Motor neuron (in vitro differentiated cells): ENCODE measurements around the gene LRRC7. TPM values are rescaled to one million over a fixed set of nuclear protein-coding genes. Genes with fewer than 3 reads are reported as not detected.
A peak's percentile ranks its signal among the peaks of the same experiment; 100 is the strongest.

ENCODE experiments used
- ATAC-seq, 8 experiments: fragments of 200-7000 bp; cut with Tn5 transposase; replicated peaks in 6 of 8; 2 replicates each; pipeline ENCODE4 v1.8.0; 2021; ENCODE audit warnings: mild to moderate bottlenecking in 8 of 8, moderate library complexity in 8 of 8
- H3K27ac ChIP-seq, 2 donors: fragments of 250-450 bp; sonication (Bioruptor Pico); 2 replicates each; pipeline ENCODE4 v1.9.0; 2021; ENCODE audit warnings: antibody characterized with exemption in 2 of 2, mild to moderate bottlenecking in 2 of 2, moderate library complexity in 1 of 2
- H3K4me1 ChIP-seq, 2 donors: fragments of 250-450 bp; sonication (Bioruptor Pico); replicated peaks in 1 of 2; 2 replicates each; pipeline ENCODE4 v1.6.1; 2021; ENCODE audit warnings: antibody characterized with exemption in 2 of 2, mild to moderate bottlenecking in 2 of 2, moderate library complexity in 1 of 2
- H3K4me3 ChIP-seq, 5 donors: fragments of 250-450 bp; sonication (Bioruptor Pico); 2 replicates each; pipeline ENCODE4 v1.9.0; 2021; ENCODE audit warnings: antibody characterized with exemption in 5 of 5, mild to moderate bottlenecking in 5 of 5, moderate library complexity in 4 of 5
- WGBS, 10 experiments: fragments of 450-650 bp; shearing (Covaris generic); methylation state at CpG; one replicate each; pipeline ENCODE4 v1.0.0; 2022; 5-methylcytosine and 5-hydroxymethylcytosine counted together
- in situ Hi-C, 9 experiments: fragments of 400-800 bp; cut with MboI; loops; one replicate each; pipeline ENCODE4 v1.15.0; 2021; ENCODE audit warnings: low sequenced_read_pairs in 9 of 9, low pct_unique_long_range_greater_than_20kb in 2 of 9; ENCODE audit not compliant: unreplicated experiment in 9 of 9
- total RNA-seq, 8 experiments: library from RNA; unstranded; fragments of 300-600 nt; gene quantifications; 2 replicates each; pipeline versions ENCODE4 v1.2.3 to v1.2.4, GENCODE V29; 2022

Gene LRRC7
- total RNA-seq, 8 experiments from 2014 or later = 0.51 to 41.6 (median 20.2) TPM

- Histone ChIP-seq H3K4me1 (no peaks in the 10 kb centered on the region), H3K27ac (no peak overlapping the region), H3K4me3 (no peak overlapping the region)
- peak in 2 of 8 experiments; percentile 33 to 40 for ATAC-seq
- whole genome bisulfite sequencing, 10 experiments = 0 to 38% (median 5%) methylated on average over 1 of the region's 1 CpG; no CpG with 5 or more reads in 4 of the 10 experiments
- in situ Hi-C loops = no loop called here
Measured at GRCh38 chr1:69728206-69728605, 160.5 kb downstream of the LRRC7 start.

GRCh38 chr1:69733061-69733460 is 165.3 kb downstream of the LRRC7 start:
- no peak for ATAC-seq
- H3K4me3 ChIP-seq = no peak overlapping the region
- no peak overlapping the region for H3K27ac ChIP-seq
- H3K4me1 ChIP-seq = no peaks in the 10 kb centered on the region
- in situ Hi-C loops = no loop called here

DNA sequence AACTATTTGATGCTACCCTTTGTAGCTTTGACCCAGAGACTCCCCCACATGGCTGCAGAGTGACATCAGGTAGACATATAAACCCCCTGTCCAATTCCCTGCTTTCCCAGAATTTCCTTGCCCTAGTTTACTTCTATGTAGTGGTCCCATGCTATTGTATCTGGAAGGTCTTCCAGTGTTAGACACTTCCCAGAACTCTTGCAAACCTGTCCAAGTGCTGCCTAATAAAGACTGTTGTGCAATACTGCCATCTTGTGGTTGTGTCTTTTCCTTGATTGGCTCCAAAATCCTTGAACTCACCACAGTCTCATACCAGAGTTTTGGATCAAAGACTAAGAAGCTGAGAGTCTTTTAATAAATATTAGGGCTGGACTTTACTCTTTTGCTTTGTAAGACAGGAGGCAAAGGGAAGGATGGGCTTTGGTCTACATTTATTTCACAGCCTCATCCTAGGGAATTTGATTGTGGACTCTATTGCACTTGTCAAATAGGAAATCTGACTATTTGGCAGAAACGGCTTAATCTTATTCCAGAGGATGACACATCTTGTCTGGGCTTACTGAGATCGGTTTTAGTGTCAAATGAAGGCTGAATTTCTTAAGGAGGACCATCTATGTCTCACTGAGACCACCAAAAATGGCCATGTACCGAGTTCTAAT is 169.9 kb downstream of the LRRC7 start:
- ATAC-seq = peak in 7 of 8 experiments; percentile 38 to 92 (median 55)
- 0 to 92% (median 63%) methylated on average over 1 to 3 of the region's 3 CpGs; no CpG with 5 or more reads in 2 of the 10 experiments for WGBS, 10 experiments
- no peak overlapping the region for H3K27ac ChIP-seq

GRCh38 chr1:69738458-69739250 is 170.9 kb downstream of the LRRC7 start:
- in situ Hi-C loops = no loop called here
- peaks cover 6 to 10% of the 10 kb centered on the region in 2 donors for H3K4me1 ChIP-seq
- no peak for ATAC-seq
- 24 to 68% (median 33%) methylated on average over 2 to 4 of the region's 4 CpGs for WGBS, 10 experiments
- H3K4me3 ChIP-seq = no peak overlapping the region
- no peak overlapping the region for H3K27ac ChIP-seq

More for the DNA sequence above, 169.9 kb downstream of the LRRC7 start:
- Histone ChIP-seq H3K4me3 (no peak overlapping the region), H3K4me1 (peaks cover 3 to 10% of the 10 kb centered on the region in 2 donors)
- in situ Hi-C loops = no loop called here

GRCh38 chr1:69739251-69739605 is 171.5 kb downstream of the LRRC7 start:
- no peak overlapping the region for H3K4me3 ChIP-seq
- peaks cover 6 to 10% of the 10 kb centered on the region in 2 donors for H3K4me1 ChIP-seq
- in situ Hi-C loops = no loop called here
- 63 to 100% (median 88%) methylated on average over 1 of the region's 1 CpG; no CpG with 5 or more reads in 4 of the 10 experiments for WGBS, 10 experiments
- H3K27ac ChIP-seq = no peak overlapping the region
- ATAC-seq = peak in 2 of 8 experiments; percentile 19 to 68

DNA sequence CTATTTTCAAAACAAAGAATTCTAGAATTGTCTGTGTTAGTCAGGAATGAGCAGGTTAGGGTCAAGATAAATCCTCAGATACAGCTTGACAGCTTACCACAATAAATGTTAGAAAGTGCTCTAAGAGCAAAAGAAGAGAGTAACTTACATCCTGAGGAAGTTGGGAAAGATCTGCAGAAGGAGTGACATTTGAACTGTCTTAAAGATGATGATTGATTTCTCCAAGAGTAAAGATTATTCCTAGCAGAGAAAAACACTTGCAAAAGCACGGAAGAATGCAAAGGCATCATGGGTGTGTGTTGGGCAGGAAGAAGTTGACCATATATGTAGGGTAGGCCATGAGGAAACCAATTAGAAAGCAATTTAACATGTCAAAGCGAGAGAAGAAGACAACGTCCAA is 175.4 kb downstream of the LRRC7 start:
- no peak for ATAC-seq
- in situ Hi-C loops = no loop called here
- 41 to 92% (median 63%) methylated on average over 3 of the region's 3 CpGs for WGBS, 10 experiments
- Histone ChIP-seq H3K4me3 (no peak overlapping the region), H3K4me1 (peaks cover 6 to 14% of the 10 kb centered on the region in 2 donors), H3K27ac (no peak overlapping the region)

DNA sequence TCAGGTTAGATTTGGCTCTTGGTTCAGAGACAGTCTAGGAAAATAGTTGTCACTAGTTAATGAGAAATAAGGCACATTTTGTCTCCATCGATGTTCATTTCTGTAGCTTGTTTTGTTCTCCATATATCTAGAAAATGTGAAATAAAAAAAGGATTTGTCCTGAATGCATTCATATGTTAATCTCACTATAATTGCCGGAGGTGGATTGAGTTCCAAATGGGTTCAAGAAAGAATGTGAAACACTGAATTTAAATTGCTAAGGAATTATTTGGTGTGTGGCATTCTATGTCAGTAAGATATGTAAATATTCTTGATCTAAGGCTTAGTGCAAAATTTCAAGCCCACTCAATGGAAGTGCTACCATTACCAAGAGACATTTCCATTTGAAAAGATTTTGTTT is 176.7 kb downstream of the LRRC7 start:
- Histone ChIP-seq H3K4me3 (no peak overlapping the region), H3K27ac (no peak overlapping the region), H3K4me1 (peaks cover 3 to 5% of the 10 kb centered on the region in 2 donors)
- WGBS, 10 experiments = 0 to 92% (median 51%) methylated on average over 1 to 2 of the region's 2 CpGs; no CpG with 5 or more reads in 2 of the 10 experiments
- in situ Hi-C loops = no loop called here
- ATAC-seq = no peak

GRCh38 chr1:69747207-69747606 is 179.5 kb downstream of the LRRC7 start:
- 25 to 100% (median 65%) methylated on average over 1 to 2 of the region's 2 CpGs; no CpG with 5 or more reads in 2 of the 10 experiments for WGBS, 10 experiments
- peaks cover 3 to 4% of the 10 kb centered on the region in 2 donors for H3K4me1 ChIP-seq
- peak in 3 of 8 experiments; percentile 83 to 92 (median 86) for ATAC-seq
- H3K4me3 ChIP-seq = no peak overlapping the region
- no peak overlapping the region for H3K27ac ChIP-seq
- in situ Hi-C loops = no loop called here

DNA sequence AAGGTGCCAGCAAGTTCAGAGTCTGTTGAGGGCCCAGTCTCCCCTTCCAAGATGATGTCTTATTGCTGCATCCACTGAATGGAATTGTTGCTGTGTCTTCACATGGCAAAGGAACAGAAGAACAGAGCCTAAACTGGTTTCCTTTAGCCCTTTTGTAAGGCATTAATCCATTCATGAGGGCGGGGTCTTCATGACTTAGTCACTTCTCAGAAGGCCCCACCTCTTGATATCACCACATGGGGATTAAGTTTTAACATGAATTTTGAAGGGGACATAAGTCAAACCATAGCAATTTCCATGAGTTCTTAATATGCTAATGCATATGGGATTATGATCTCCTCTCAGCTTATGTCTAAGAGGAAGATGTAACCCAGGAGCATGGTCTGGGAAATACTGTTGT is 182.9 kb downstream of the LRRC7 start:
- Histone ChIP-seq H3K4me1 (no peaks in the 10 kb centered on the region), H3K4me3 (no peak overlapping the region), H3K27ac (no peak overlapping the region)
- ATAC-seq = peak in 3 of 8 experiments; percentile 60 to 78 (median 62)
- in situ Hi-C loops = no loop called here
- WGBS, 10 experiments = 0 to 100% (median 79%) methylated on average over 1 of the region's 1 CpG; no CpG with 5 or more reads in 4 of the 10 experiments

DNA sequence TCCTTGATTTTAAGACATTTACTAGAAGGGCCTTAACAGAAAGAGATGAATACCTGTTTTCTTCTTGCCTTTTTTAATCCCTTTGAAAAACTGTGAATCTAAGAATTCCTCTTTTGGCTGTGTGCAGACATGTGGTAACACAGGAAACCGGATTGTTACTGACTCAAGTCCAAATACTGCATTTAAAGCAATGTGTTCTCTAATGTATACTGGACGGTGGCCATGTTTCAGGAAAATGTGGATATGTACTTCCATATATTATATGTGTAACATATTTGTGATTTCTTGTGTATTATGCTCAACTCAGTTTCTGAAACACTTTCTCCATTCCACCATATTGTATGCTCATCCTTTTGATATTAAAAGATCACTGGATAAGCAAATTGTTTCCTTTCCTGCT is 185.1 kb downstream of the LRRC7 start:
- Histone ChIP-seq H3K4me3 (no peak overlapping the region), H3K4me1 (no peaks in the 10 kb centered on the region), H3K27ac (no peak overlapping the region)
- WGBS, 10 experiments = 62 to 97% (median 81%) methylated on average over 1 to 2 of the region's 2 CpGs
- in situ Hi-C loops = no loop called here
- no peak for ATAC-seq

- Histone ChIP-seq H3K27ac (no peak overlapping the region), H3K4me1 (no peaks in the 10 kb centered on the region), H3K4me3 (no peak overlapping the region)
- WGBS, 10 experiments = 0 to 100% (median 75%) methylated on average over 1 to 3 of the region's 3 CpGs
- peak in 3 of 8 experiments; percentile 52 to 72 (median 62) for ATAC-seq
- in situ Hi-C loops = no loop called here
Measured at GRCh38 chr1:69754521-69754920, 186.8 kb downstream of the LRRC7 start.

DNA sequence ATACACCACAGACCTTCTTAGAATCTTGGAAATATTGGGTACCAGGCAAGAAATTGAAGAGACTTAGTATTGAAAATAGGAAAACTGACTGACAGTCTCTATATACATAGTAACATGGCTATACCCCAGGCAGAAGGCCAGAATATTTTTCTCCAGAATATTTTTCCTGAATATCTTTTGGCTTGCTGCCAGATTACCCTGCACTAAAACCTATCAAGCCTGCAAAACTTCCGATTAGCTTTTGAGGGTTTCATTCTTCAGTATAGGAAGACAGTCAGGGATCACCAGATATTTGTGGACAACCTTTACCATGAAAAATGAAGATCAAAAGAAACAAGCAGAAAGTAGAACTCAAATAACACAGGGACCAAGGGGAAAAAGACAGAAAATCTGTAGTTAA is 187.9 kb downstream of the LRRC7 start:
- in situ Hi-C loops = no loop called here
- WGBS, 10 experiments = 35 to 92% (median 82%) methylated on average over 1 of the region's 1 CpG; no CpG with 5 or more reads in 1 of the 10 experiments

DNA sequence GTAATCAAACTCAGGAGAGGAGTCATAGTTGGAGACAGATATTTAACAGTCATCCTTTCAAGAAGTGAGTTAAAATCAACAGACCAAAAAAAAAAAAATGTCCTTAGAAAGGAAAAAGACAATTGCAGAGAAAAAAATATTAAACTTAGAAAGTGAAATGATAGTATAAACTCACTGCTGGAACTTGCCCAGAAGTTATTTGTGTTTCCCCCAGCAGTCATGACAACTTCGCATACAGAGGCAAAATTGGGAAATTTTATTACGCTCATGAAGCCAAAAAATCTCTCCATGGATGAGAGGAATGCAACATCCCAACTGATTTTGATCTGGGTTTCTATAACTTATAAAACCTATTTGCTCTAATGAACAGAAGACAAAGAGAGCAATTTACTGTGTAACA is 198.2 kb downstream of the LRRC7 start:
- Histone ChIP-seq H3K4me3 (no peak overlapping the region), H3K27ac (no peak overlapping the region), H3K4me1 (no peaks in the 10 kb centered on the region)
- no peak for ATAC-seq
- in situ Hi-C loops = no loop called here
- WGBS, 10 experiments = 25 to 86% (median 50%) methylated on average over 1 to 2 of the region's 2 CpGs

More for the DNA sequence above, 187.9 kb downstream of the LRRC7 start:
- Histone ChIP-seq H3K4me3 (no peak overlapping the region), H3K4me1 (no peaks in the 10 kb centered on the region), H3K27ac (no peak overlapping the region)
- no peak for ATAC-seq
